Lower lobe of right lung (tissue), 2 donors: ENCODE measurements around the gene PDGFB. TPM values are rescaled to one million over a fixed set of nuclear protein-coding genes. Genes with fewer than 3 reads are reported as not detected.
A peak's percentile ranks its signal among the peaks of the same experiment; 100 is the strongest.

Experiments used
- ATAC-seq, 2 donors: fragments of 200-7000 bp; cut with Tn5 transposase; one replicate each; pipeline ENCODE4 v1.9.1; 2020 to 2022; ENCODE audit warnings: mild to moderate bottlenecking in 2 of 2, moderate library complexity in 2 of 2
- DNase-seq: peaks from one replicate; pipeline ENCODE4 v3.0.0-alpha.2; 2020
- H3K27ac ChIP-seq: fragments of 200-600 bp; one replicate; pipeline ENCODE4 v1.8.0; 2022
- H3K27me3 ChIP-seq: fragments of 200-600 bp; one replicate; pipeline ENCODE4 v1.8.0; 2022; ENCODE audit warnings: low read depth
- H3K36me3 ChIP-seq: fragments of 200-600 bp; one replicate; pipeline ENCODE4 v1.8.0; 2022; ENCODE audit warnings: mild to moderate bottlenecking
- H3K4me1 ChIP-seq: fragments of 200-600 bp; one replicate; pipeline ENCODE4 v1.8.0; 2022
- H3K4me3 ChIP-seq: fragments of 200-600 bp; one replicate; pipeline ENCODE4 v1.8.0; 2022; ENCODE audit warnings: mild to moderate bottlenecking
- H3K9me3 ChIP-seq: fragments of 200-600 bp; one replicate; pipeline ENCODE4 v1.8.0; 2022
- CTCF ChIP-seq: fragments of 200-600 bp; IDR thresholded peaks from one replicate; pipeline ENCODE4 v1.8.0; 2022; ENCODE audit warnings: antibody characterized with exemption, mild to moderate bottlenecking
- intact Hi-C: fragments of 100-400 bp; cut with DNase I; formaldehyde crosslinking; loops from one replicate; pipeline ENCODE4 v1.11.0; 2022
- total RNA-seq: library from RNA; stranded (reverse); fragmentation: NEBNext Ultra II Directional; extraction: Animal tissue kit (Norgen Biotek cat#: 25700); gene quantifications from one replicate; pipeline ENCODE4 v1.2.1, GENCODE V29; 2021
- donor health status: DM: no; HTN: yes; CAD: no; lungs with severe emphysema.

The PDGFB gene
- total RNA-seq, 1 donor from 2014 or later = 30.5 TPM

- H3K4me3 ChIP-seq = no peak overlapping the region
- H3K27ac ChIP-seq = peak overlapping the region; percentile 86
- intact Hi-C loops = loop anchor here (10.0 kb wide), 1 partner anchor 136 kb away; the partner anchor contains the start of gene RPL3
- no peaks in the 10 kb centered on the region for H3K27me3 ChIP-seq
- peaks cover 63% of the 10 kb centered on the region for H3K4me1 ChIP-seq
- no peak for ATAC-seq
- H3K9me3 ChIP-seq = no peaks in the 10 kb centered on the region
- H3K36me3 ChIP-seq = no peaks in the 10 kb centered on the region
- no peak for TF ChIP-seq CTCF
- no peak for DNase-seq
Observed at GRCh38 chr22:39178206-39179111, 66.3 kb downstream of the PDGFB start.

- ATAC-seq (no peak), DNase-seq (no peak)
- intact Hi-C loops = loop anchor here (10.0 kb wide), 1 partner anchor 137 kb away; the partner anchor contains the start of gene RPL3
- Histone ChIP-seq H3K36me3 (no peaks in the 10 kb centered on the region), H3K4me1 (peaks cover 69% of the 10 kb centered on the region), H3K9me3 (no peaks in the 10 kb centered on the region), H3K27me3 (no peaks in the 10 kb centered on the region), H3K4me3 (no peak overlapping the region), H3K27ac (peak overlapping the region; percentile 86)
- no peak for TF ChIP-seq CTCF
Observed at GRCh38 chr22:39177791-39178190, 67.0 kb downstream of the PDGFB start.

- H3K9me3 ChIP-seq = no peaks in the 10 kb centered on the region
- TF ChIP-seq CTCF = no peak
- H3K4me3 ChIP-seq = no peak overlapping the region
- DNase-seq (no peak), ATAC-seq (no peak)
- H3K36me3 ChIP-seq = no peaks in the 10 kb centered on the region
- H3K27ac ChIP-seq = peak overlapping the region; percentile 86
- no peaks in the 10 kb centered on the region for H3K27me3 ChIP-seq
- intact Hi-C loops = loop anchor here (10.0 kb wide), 1 partner anchor 137 kb away; the partner anchor contains the start of gene RPL3
- H3K4me1 ChIP-seq = peaks cover 69% of the 10 kb centered on the region
Observed at GRCh38 chr22:39177456-39177775, 67.4 kb downstream of the PDGFB start.

- Histone ChIP-seq H3K4me3 (no peak overlapping the region), H3K9me3 (no peaks in the 10 kb centered on the region), H3K27me3 (no peaks in the 10 kb centered on the region), H3K4me1 (peaks cover 73% of the 10 kb centered on the region), H3K36me3 (no peaks in the 10 kb centered on the region), H3K27ac (peak overlapping the region; percentile 86)
- no peak for TF ChIP-seq CTCF
- DNase-seq (no peak), ATAC-seq (no peak)
- intact Hi-C loops = loop anchor here (10.0 kb wide), 1 partner anchor 138 kb away; the partner anchor contains the start of gene RPL3
Observed at GRCh38 chr22:39176714-39177455, 67.9 kb downstream of the PDGFB start.

- H3K4me1 ChIP-seq = peaks cover 80% of the 10 kb centered on the region
- no peaks in the 10 kb centered on the region for H3K36me3 ChIP-seq
- no peak for TF ChIP-seq CTCF
- H3K9me3 ChIP-seq = no peaks in the 10 kb centered on the region
- H3K4me3 ChIP-seq = no peak overlapping the region
- intact Hi-C loops = loop anchor here (10.0 kb wide), 1 partner anchor 139 kb away; the partner anchor contains the start of gene RPL3
- peak; percentile 58 to 65 for ATAC-seq
- peak overlapping the region; percentile 86 for H3K27ac ChIP-seq
- DNase-seq = peak; percentile 70
- H3K27me3 ChIP-seq = no peaks in the 10 kb centered on the region
Observed at GRCh38 chr22:39176143-39176713, 68.6 kb downstream of the PDGFB start.
